Measurements from ENCODE around the gene AGBL1. TPM values are rescaled to one million over a fixed set of nuclear protein-coding genes. Genes with fewer than 3 reads are reported as not detected.

The AGBL1 gene
- total and polyA plus RNA-seq, 2 donors (not counting 3 experiments of a cell fraction or from before 2014, with no cell fraction given) = not detected

DNA sequence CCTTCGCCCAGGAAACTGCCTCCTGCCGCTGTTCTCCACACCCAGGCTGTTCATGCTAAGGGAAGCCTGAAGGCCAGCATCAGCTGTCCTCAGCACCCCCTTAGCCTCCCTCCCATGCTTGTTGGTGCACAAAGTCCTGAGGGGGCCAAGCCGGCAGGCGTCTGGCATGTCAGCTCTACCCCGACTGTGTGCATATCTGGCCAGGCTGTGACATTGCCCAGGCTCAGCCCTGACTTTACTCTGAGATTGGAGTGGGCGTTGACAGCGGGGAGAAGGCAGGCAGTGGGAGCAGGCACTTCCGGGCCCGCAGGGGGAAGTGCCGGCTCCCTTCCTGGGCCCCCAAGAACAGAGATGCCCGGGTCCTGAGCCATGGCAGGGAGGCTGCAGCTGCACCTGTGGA lies 492.2 kb downstream of the AGBL1 start:
- TF ChIP-seq MYC (IDR thresholded peaks at IDR 0.05; ENCODE audit: low read depth, low read length) (no peak), POLR2AphosphoS5 (IDR thresholded peaks at IDR 0.05; ENCODE audit: insufficient read depth, low read depth, low read length) (no peak), JUN (IDR thresholded peaks at IDR 0.05; ENCODE audit: borderline replicate concordance, insufficient read depth, insufficient read length, low read depth) (no peak), FOS (IDR thresholded peaks at IDR 0.05; ENCODE audit: borderline replicate concordance, insufficient read depth, low read length) (no peak), POLR2A (IDR thresholded peaks at IDR 0.05; ENCODE audit: low read depth, low read length) (no peak), EZH2 (IDR thresholded peaks at IDR 0.05; ENCODE audit: borderline replicate concordance, low read depth, low read length, severe bottlenecking) (no peak), GATA2 (IDR thresholded peaks at IDR 0.05; ENCODE audit: insufficient read depth, insufficient read length, low read depth, low read length) (no peak)
- TF ChIP-seq, protein P1, sequence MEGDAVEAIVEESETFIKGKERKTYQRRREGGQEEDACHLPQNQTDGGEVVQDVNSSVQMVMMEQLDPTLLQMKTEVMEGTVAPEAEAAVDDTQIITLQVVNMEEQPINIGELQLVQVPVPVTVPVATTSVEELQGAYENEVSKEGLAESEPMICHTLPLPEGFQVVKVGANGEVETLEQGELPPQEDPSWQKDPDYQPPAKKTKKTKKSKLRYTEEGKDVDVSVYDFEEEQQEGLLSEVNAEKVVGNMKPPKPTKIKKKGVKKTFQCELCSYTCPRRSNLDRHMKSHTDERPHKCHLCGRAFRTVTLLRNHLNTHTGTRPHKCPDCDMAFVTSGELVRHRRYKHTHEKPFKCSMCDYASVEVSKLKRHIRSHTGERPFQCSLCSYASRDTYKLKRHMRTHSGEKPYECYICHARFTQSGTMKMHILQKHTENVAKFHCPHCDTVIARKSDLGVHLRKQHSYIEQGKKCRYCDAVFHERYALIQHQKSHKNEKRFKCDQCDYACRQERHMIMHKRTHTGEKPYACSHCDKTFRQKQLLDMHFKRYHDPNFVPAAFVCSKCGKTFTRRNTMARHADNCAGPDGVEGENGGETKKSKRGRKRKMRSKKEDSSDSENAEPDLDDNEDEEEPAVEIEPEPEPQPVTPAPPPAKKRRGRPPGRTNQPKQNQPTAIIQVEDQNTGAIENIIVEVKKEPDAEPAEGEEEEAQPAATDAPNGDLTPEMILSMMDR (IDR thresholded peaks at IDR 0.05; ENCODE audit: extremely low read depth in 1 of 2, insufficient read depth in 1 of 2, low read depth in 1 of 2, low read length in 2 of 2) = no peak
- TF ChIP-seq, protein P2, sequence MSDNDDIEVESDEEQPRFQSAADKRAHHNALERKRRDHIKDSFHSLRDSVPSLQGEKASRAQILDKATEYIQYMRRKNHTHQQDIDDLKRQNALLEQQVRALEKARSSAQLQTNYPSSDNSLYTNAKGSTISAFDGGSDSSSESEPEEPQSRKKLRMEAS (IDR thresholded peaks at IDR 0.05; ENCODE audit: insufficient read depth, insufficient read length) = no peak
- peaks cover 8% of the 10 kb centered on the region for H3K9me3 ChIP-seq (replicated peaks; ENCODE audit: control insufficient read depth, insufficient read depth, low read length)
- no peak for FAIRE-seq
- no peak overlapping the region for H3K9ac ChIP-seq (replicated peaks; ENCODE audit: extremely low read depth, insufficient read depth, low read length)
- ChIA-PET POLR2A (no interaction called here), CTCF (no interaction called here)
- no peaks in the 10 kb centered on the region for H4K20me1 ChIP-seq (replicated peaks; ENCODE audit: control insufficient read depth, extremely low read depth, insufficient read depth, low read length)
- H3K27ac ChIP-seq (ENCODE audit: insufficient read depth, low read depth, low read length) = no peak overlapping the region
- H3K36me3 ChIP-seq (ENCODE audit: control insufficient read depth in 2 of 2, extremely low read depth in 1 of 2, insufficient read depth in 2 of 2, low read length in 2 of 2) = no peaks in the 10 kb centered on the region
- dilution Hi-C loops (cut with MboI; ENCODE audit: extremely low pct_ligation_motif_present, low sequenced_read_pairs) (no loop called here), intact Hi-C loops (cut with micrococcal nuclease) (no loop called here)
- no peak overlapping the region for H3K4me2 ChIP-seq (ENCODE audit: insufficient read depth, low read length)
- no peak overlapping the region for H3K4me3 ChIP-seq (replicated peaks in 1 of 3; ENCODE audit: insufficient read depth in 1 of 3, low read depth in 1 of 3, low read length in 3 of 3)
- BruUV-seq (replicated peaks) = no TSS peak
- H3K27me3 ChIP-seq (ENCODE audit: control insufficient read depth in 2 of 2, insufficient read depth in 2 of 2, low read length in 2 of 2) = no peaks in the 10 kb centered on the region
- no peak for DNase-seq (ENCODE audit: low read depth, low spot score)
- H3K4me1 ChIP-seq (ENCODE audit: control insufficient read depth, extremely low read depth, insufficient read depth, low read length) = no peaks in the 10 kb centered on the region
- no peaks in the 10 kb centered on the region for H3K79me2 ChIP-seq (ENCODE audit: control insufficient read depth, insufficient read depth, low read length)
- no peaks in the 10 kb centered on the region for H3K9me1 ChIP-seq (replicated peaks; ENCODE audit: control insufficient read depth, extremely low read depth, insufficient read depth, low read length)
- H2AFZ ChIP-seq (ENCODE audit: low read depth, low read length) = no peak overlapping the region

All from endothelial cell of umbilical vein (primary cell).